DOHH2 (cell line): ENCODE results near the gene TNRC18.

Experiments
- EZH2phosphoT487 ChIP-seq: fragments of 200-600 bp; sonication (generic); IDR thresholded peaks from 2 replicates; pipeline ENCODE4 v1.6.1; 2017; ENCODE audit warnings: borderline replicate concordance, mild to moderate bottlenecking, antibody characterized with exemption, low read length, moderate library complexity, mixed read lengths
- TF ChIP-seq, protein P1 (sequence below): fragments of 200-600 bp; sonication (generic); IDR thresholded peaks from one replicate; pipeline ENCODE4 v1.5.1; 2014; ENCODE audit warnings: antibody characterized with exemption, mild to moderate bottlenecking, low read depth, low read length; ENCODE audit not compliant: poor library complexity, severe bottlenecking

DNA sequence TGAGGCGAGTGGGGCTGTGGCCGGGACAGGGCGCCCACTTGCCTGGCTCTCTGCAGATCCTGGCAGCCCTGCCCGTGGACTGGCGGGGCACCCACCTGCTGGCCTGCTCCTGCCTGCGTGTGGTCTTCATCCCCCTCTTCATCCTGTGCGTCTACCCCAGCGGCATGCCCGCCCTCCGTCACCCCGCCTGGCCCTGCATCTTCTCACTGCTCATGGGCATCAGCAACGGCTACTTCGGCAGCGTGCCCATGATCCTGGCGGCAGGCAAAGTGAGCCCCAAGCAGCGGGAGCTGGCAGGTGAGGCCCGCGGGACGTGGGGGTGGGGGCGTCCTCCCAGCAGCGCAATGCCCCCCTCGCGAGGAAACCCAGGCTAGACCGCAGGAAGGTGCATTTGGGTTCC is 123.3 kb downstream of the TNRC18 start:
- TF ChIP-seq, protein P1, sequence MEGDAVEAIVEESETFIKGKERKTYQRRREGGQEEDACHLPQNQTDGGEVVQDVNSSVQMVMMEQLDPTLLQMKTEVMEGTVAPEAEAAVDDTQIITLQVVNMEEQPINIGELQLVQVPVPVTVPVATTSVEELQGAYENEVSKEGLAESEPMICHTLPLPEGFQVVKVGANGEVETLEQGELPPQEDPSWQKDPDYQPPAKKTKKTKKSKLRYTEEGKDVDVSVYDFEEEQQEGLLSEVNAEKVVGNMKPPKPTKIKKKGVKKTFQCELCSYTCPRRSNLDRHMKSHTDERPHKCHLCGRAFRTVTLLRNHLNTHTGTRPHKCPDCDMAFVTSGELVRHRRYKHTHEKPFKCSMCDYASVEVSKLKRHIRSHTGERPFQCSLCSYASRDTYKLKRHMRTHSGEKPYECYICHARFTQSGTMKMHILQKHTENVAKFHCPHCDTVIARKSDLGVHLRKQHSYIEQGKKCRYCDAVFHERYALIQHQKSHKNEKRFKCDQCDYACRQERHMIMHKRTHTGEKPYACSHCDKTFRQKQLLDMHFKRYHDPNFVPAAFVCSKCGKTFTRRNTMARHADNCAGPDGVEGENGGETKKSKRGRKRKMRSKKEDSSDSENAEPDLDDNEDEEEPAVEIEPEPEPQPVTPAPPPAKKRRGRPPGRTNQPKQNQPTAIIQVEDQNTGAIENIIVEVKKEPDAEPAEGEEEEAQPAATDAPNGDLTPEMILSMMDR, result no peak
- TF ChIP-seq EZH2phosphoT487, result no peak
